T-helper 2 cell treated with Interferon-gamma antibody and Interleukin-4, amounts not matched to agents 5 μg/mL and 100 μg/mL, for 36 hours (primary cell): Measurements from ENCODE around the gene MAPK1.
"Not testable (repeated sequence)": the region's sequence is repeated elsewhere in the genome, so short reads cannot be mapped to it uniquely, and the experiment has no call there.

Experiments used
- DNase-seq: peaks from one replicate; pipeline ENCODE4 v3.0.0; 2021; ENCODE audit warnings: low spot score
- H3K27ac Mint-ChIP-seq: one replicate; pipeline ENCODE4 v1.8.0; 2021; ENCODE audit warnings: mild to moderate bottlenecking, mixed read lengths
- H3K27me3 Mint-ChIP-seq: one replicate; pipeline ENCODE4 v1.8.0; 2021; ENCODE audit warnings: low read depth, mixed read lengths
- H3K36me3 Mint-ChIP-seq: one replicate; pipeline ENCODE4 v1.8.0; 2021; ENCODE audit warnings: low read depth, mixed read lengths
- H3K4me1 Mint-ChIP-seq: one replicate; pipeline ENCODE4 v1.8.0; 2021; ENCODE audit warnings: low read depth, mixed read lengths
- H3K4me3 Mint-ChIP-seq: one replicate; pipeline ENCODE4 v1.8.0; 2022; ENCODE audit warnings: mild to moderate bottlenecking, moderate library complexity, mixed read lengths
- H3K9me3 Mint-ChIP-seq: one replicate; pipeline ENCODE4 v1.8.0; 2021; ENCODE audit warnings: mixed read lengths

The MAPK1 gene

DNA sequence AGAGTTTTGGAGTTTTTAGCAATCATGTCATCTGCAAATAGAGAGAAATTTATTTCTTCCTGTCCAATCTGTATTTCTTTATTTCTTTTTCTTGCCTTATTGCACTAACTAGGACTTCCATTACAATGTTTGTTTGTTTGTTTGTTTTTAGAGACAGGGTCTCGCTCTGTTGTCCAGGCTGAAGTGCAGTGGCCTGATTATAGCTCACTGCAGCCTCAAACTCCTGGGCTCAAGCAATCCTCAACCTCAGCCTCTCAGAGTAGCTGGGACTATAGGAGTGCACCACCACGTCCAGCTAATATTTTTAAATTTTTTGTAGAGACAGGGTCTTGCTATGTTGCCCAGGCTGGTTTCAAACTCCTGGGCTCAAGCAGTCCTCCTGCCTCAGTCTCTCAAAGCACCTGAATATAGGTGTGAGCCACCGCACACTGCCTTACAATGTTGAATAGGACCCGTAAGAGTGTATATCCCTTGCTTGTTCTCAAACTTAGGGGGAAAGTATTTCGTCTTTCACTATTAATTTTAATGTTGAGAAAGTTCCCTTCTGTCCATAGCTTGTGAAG is 29.6 kb upstream of the MAPK1 start:
- no peak for DNase-seq
- H3K9me3 Mint-ChIP-seq = no peaks in the 10 kb centered on the region
- H3K4me3 Mint-ChIP-seq = no peak overlapping the region
- no peaks in the 10 kb centered on the region for H3K4me1 Mint-ChIP-seq
- peaks cover 15% of the 10 kb centered on the region for H3K27me3 Mint-ChIP-seq
- no peaks in the 10 kb centered on the region for H3K36me3 Mint-ChIP-seq
- no peak overlapping the region for H3K27ac Mint-ChIP-seq

- peaks cover 15% of the 10 kb centered on the region for H3K27me3 Mint-ChIP-seq
- not testable (repeated sequence) for H3K27ac Mint-ChIP-seq, H3K4me1 Mint-ChIP-seq, H3K36me3 Mint-ChIP-seq, H3K4me3 Mint-ChIP-seq, DNase-seq, H3K9me3 Mint-ChIP-seq
Measured at GRCh38 chr22:21896275-21896674, 28.8 kb upstream of the MAPK1 start.

GRCh38 chr22:21894799-21895198 is 27.4 kb upstream of the MAPK1 start:
- Mint-ChIP-seq H3K4me3 (no peak overlapping the region), H3K27ac (no peak overlapping the region), H3K27me3 (peaks cover 13% of the 10 kb centered on the region), H3K9me3 (no peaks in the 10 kb centered on the region), H3K36me3 (no peaks in the 10 kb centered on the region), H3K4me1 (no peaks in the 10 kb centered on the region)
- DNase-seq = no peak

- Mint-ChIP-seq H3K9me3 (no peaks in the 10 kb centered on the region), H3K27me3 (no peaks in the 10 kb centered on the region), H3K4me1 (no peaks in the 10 kb centered on the region), H3K4me3 (no peak overlapping the region), H3K36me3 (no peaks in the 10 kb centered on the region), H3K27ac (no peak overlapping the region)
- DNase-seq = no peak
Measured at GRCh38 chr22:21889251-21889990, 22.0 kb upstream of the MAPK1 start.

GRCh38 chr22:21887841-21888240 is 20.4 kb upstream of the MAPK1 start:
- Mint-ChIP-seq H3K27me3 (no peaks in the 10 kb centered on the region), H3K4me1 (no peaks in the 10 kb centered on the region), H3K36me3 (no peaks in the 10 kb centered on the region), H3K4me3 (no peak overlapping the region), H3K9me3 (no peaks in the 10 kb centered on the region), H3K27ac (no peak overlapping the region)
- DNase-seq = no peak

- not testable (repeated sequence) for H3K9me3 Mint-ChIP-seq, H3K27me3 Mint-ChIP-seq, H3K4me3 Mint-ChIP-seq, H3K27ac Mint-ChIP-seq, DNase-seq, H3K36me3 Mint-ChIP-seq, H3K4me1 Mint-ChIP-seq
Measured at GRCh38 chr22:21883930-21884329, 16.5 kb upstream of the MAPK1 start.

- DNase-seq, H3K9me3 Mint-ChIP-seq, H3K4me1 Mint-ChIP-seq, H3K27ac Mint-ChIP-seq, H3K4me3 Mint-ChIP-seq, H3K36me3 Mint-ChIP-seq, H3K27me3 Mint-ChIP-seq: not testable (repeated sequence)
Measured at GRCh38 chr22:21882754-21883333, 15.4 kb upstream of the MAPK1 start.

GRCh38 chr22:21881841-21882753 is 14.7 kb upstream of the MAPK1 start:
- H3K27me3 Mint-ChIP-seq = peaks cover 2% of the 10 kb centered on the region
- H3K4me1 Mint-ChIP-seq = peaks cover 2% of the 10 kb centered on the region
- H3K27ac Mint-ChIP-seq = no peak overlapping the region
- no peaks in the 10 kb centered on the region for H3K36me3 Mint-ChIP-seq
- H3K9me3 Mint-ChIP-seq = no peaks in the 10 kb centered on the region
- no peak overlapping the region for H3K4me3 Mint-ChIP-seq
- DNase-seq = no peak

DNA sequence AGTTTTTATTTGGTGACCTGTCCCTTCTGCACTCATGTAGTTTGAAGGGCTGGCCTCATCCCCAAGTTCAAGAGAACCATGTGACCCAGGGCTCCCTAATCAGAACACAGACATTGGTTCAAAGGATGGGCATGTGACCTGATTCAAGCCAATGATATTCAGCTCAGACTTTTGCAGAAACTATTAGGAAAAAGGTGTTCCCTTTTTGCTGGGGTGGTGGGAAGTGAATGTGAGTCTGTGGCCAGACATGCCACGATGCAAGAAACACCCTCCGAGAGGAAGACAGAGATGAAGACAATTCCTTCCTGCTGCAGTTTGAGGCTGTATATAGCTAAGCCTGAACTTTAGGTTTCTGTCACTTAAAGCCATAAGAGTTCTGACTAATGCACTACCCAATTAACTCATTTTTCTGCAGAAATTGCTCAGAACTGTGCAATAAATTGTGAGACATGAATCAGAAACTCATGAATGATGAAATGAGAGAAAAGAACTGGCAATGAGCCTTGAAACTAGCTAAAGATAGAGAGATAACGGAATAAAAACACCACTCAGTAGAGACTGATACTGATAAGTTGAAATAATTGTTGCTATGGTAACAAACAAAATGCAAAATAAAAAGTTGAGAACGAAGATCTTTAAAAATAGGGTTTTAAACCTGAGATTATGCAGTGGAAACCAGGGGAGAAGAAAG is 9.2 kb upstream of the MAPK1 start:
- peak; percentile 69 for DNase-seq
- peak overlapping the region; percentile 83 for H3K27ac Mint-ChIP-seq
- no peaks in the 10 kb centered on the region for H3K9me3 Mint-ChIP-seq
- peak overlapping the region; percentile 33 for H3K4me3 Mint-ChIP-seq
- no peaks in the 10 kb centered on the region for H3K36me3 Mint-ChIP-seq
- H3K27me3 Mint-ChIP-seq = peaks cover 5% of the 10 kb centered on the region
- peaks cover 10% of the 10 kb centered on the region for H3K4me1 Mint-ChIP-seq

GRCh38 chr22:21874953-21875352 is 7.5 kb upstream of the MAPK1 start:
- not testable (repeated sequence) for H3K9me3 Mint-ChIP-seq, DNase-seq, H3K4me3 Mint-ChIP-seq, H3K27ac Mint-ChIP-seq, H3K27me3 Mint-ChIP-seq, H3K36me3 Mint-ChIP-seq
- H3K4me1 Mint-ChIP-seq = peaks cover 10% of the 10 kb centered on the region

DNA sequence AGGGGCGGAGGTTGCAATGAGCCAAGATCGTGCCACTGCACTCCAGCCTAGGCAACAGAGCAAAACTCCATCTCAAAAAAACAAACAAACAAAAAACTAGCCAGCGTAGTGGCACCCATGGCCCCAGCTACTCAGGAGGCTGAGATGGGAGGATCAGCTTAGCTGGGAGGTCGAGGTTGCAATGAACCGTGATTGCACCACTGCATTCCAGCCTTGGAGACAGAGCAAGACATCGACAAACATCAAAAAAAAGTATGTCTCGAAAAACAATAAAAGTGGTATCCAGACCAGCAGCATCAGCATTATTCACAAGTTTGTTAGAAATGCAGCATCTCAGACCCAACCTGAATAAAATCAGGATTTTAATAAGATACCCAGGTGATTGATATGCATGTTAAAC is 6.2 kb upstream of the MAPK1 start:
- H3K27ac Mint-ChIP-seq = no peak overlapping the region
- no peak for DNase-seq

DNA sequence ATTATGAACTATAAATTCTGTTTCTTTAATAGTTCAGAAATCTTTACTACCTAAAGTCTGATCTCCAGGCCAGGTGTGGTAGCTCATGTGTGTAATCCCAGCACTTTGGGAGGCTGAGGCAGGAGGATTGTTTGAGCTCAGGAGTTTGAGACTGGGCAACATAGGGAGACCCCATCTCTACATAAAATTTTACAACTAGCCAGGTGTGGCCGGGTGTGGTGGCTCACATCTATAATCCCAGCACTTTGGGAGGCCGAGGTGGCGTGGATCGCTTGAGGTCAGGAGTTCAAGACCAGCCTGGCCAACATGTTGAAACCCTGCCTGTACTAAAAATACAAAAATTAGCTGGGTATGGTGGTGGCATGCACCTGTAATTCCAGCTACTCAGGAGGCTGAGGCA is 5.3 kb upstream of the MAPK1 start:
- H3K36me3 Mint-ChIP-seq, H3K9me3 Mint-ChIP-seq, H3K4me3 Mint-ChIP-seq, H3K27ac Mint-ChIP-seq, H3K27me3 Mint-ChIP-seq, DNase-seq: not testable (repeated sequence)
- peaks cover 17% of the 10 kb centered on the region for H3K4me1 Mint-ChIP-seq

More for the DNA sequence above, 6.2 kb upstream of the MAPK1 start:
- Mint-ChIP-seq H3K9me3 (no peaks in the 10 kb centered on the region), H3K27me3 (peaks cover 3% of the 10 kb centered on the region), H3K4me3 (no peak overlapping the region), H3K36me3 (no peaks in the 10 kb centered on the region), H3K4me1 (peaks cover 12% of the 10 kb centered on the region)

DNA sequence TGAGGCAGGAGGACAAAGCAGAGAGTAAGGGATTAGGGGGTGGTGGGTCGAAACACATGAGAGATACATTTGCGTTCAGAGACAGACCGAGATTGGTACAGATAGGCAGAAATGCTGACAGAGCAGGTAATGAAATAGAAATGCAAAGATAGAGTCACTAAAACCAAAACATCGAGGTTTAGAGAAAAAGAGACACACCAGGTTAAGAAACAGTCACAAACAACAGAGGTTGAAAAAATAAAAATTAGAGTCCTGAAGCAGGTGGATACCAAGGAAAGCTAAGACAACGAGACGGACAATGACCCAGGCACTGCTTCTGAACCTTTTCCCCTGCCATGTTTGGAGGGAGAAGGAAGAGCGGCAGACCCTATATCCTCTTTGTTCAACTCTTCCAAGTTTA is 1.2 kb upstream of the MAPK1 start:
- Mint-ChIP-seq H3K27me3 (peaks cover 3% of the 10 kb centered on the region), H3K4me1 (peaks cover 33% of the 10 kb centered on the region), H3K4me3 (peak overlapping the region; percentile 72), H3K9me3 (peaks cover 3% of the 10 kb centered on the region), H3K36me3 (peaks cover 20% of the 10 kb centered on the region), H3K27ac (no peak overlapping the region)
- DNase-seq = no peak
